Endothelial cell of umbilical vein (primary cell): ENCODE measurements around the gene CYGB. TPM values are rescaled to one million over a fixed set of nuclear protein-coding genes. Genes with fewer than 3 reads are reported as not detected.

Source experiments
- BruUV-seq: library from RNA; stranded (reverse); fragments of 400-500 nt; replicated peaks from 2 replicates; lab custom pipeline; 2021; lab: Mats Ljungman, UMichigan
- CTCF ChIA-PET: fragments of 300-600, 350-600 bp; sonication (Branson Sonifier 250); formaldehyde crosslinking; loops from one replicate; lab custom pipeline; 2021; ENCODE audit warnings: antibody characterized with exemption, inconsistent platforms; lab: Charles Lee
- POLR2A ChIA-PET: fragments of 300-600, 350-600 bp; sonication (Branson Sonifier 250); formaldehyde crosslinking; loops from one replicate; lab custom pipeline; 2021; ENCODE audit warnings: antibody characterized with exemption, inconsistent platforms; lab: Charles Lee
- DNase-seq: peaks from one replicate; pipeline ENCODE4 v3.0.0-alpha.2; 2011; ENCODE audit warnings: low read depth, low spot score
- FAIRE-seq: peaks from 2 replicates; lab custom pipeline; 2011; peaks lifted over from hg19 to GRCh38; lab: Jason Lieb, UNC
- H2AFZ ChIP-seq: 2 replicates; pipeline ENCODE4 v1.6.0; 2012; ENCODE audit warnings: low read depth, low read length, control low read depth, inconsistent platforms
- H3K27ac ChIP-seq: 2 replicates; pipeline ENCODE4 v1.5.1; 2011; ENCODE audit warnings: low read depth, mild to moderate bottlenecking, control low read depth, low read length, moderate library complexity; ENCODE audit not compliant: insufficient read depth
- H3K27me3 ChIP-seq, 2 experiments: 2 replicates each; pipeline versions ENCODE4 v1.6.0 to v1.6.1; 2011; ENCODE audit warnings: low read length in 2 of 2, mixed read lengths in 1 of 2; ENCODE audit not compliant: control insufficient read depth in 2 of 2, insufficient read depth in 2 of 2
- H3K36me3 ChIP-seq, 2 experiments: 2 replicates in 1 of 2; 3 replicates in 1 of 2; pipeline ENCODE4 v1.5.1; 2011; ENCODE audit warnings: low read length in 2 of 2, mild to moderate bottlenecking in 1 of 2, moderate library complexity in 1 of 2; ENCODE audit not compliant: control insufficient read depth in 2 of 2, insufficient read depth in 2 of 2; ENCODE audit errors: extremely low read depth in 1 of 2
- H3K4me1 ChIP-seq: 3 replicates; pipeline ENCODE4 v1.5.1; 2011; ENCODE audit warnings: mild to moderate bottlenecking, low read length; ENCODE audit not compliant: control insufficient read depth, insufficient read depth; ENCODE audit errors: extremely low read depth
- H3K4me2 ChIP-seq: 2 replicates; pipeline ENCODE4 v1.6.1; 2011; ENCODE audit warnings: low read length, control low read depth, mixed read lengths; ENCODE audit not compliant: insufficient read depth
- H3K4me3 ChIP-seq, 3 experiments: fragments of 200-600 bp in 1 of 3; sonication (generic), shearing (Covaris generic) in 1 of 3; replicated peaks in 1 of 3; 2 replicates each; pipeline ENCODE4 v1.5.1; 2011 to 2016; ENCODE audit warnings: control low read depth in 3 of 3, low read length in 3 of 3, mild to moderate bottlenecking in 2 of 3, inconsistent platforms in 1 of 3, low read depth in 1 of 3, moderate library complexity in 1 of 3; ENCODE audit not compliant: insufficient read depth in 1 of 3
- H3K79me2 ChIP-seq: 2 replicates; pipeline ENCODE4 v1.6.0; 2012; ENCODE audit warnings: low read length, inconsistent platforms; ENCODE audit not compliant: control insufficient read depth, insufficient read depth
- H3K9ac ChIP-seq: replicated peaks from 2 replicates; pipeline ENCODE3; 2011; ENCODE audit warnings: low read length, control low read depth; ENCODE audit not compliant: insufficient read depth; ENCODE audit errors: extremely low read depth
- H3K9me1 ChIP-seq: replicated peaks from 3 replicates; pipeline ENCODE4 v1.6.0; 2011; ENCODE audit warnings: mild to moderate bottlenecking, low read length; ENCODE audit not compliant: control insufficient read depth, insufficient read depth; ENCODE audit errors: extremely low read depth
- H3K9me3 ChIP-seq: replicated peaks from 2 replicates; pipeline ENCODE4 v1.5.1; 2012; ENCODE audit warnings: low read length, inconsistent platforms; ENCODE audit not compliant: control insufficient read depth, insufficient read depth
- H4K20me1 ChIP-seq: replicated peaks from 2 replicates; pipeline ENCODE3; 2011; ENCODE audit warnings: mild to moderate bottlenecking, low read length; ENCODE audit not compliant: control insufficient read depth, insufficient read depth; ENCODE audit errors: extremely low read depth
- FOS ChIP-seq: IDR thresholded peaks from 2 replicates; pipeline ENCODE4 v1.6.1; 2011; ENCODE audit warnings: mild to moderate bottlenecking, low read length, moderate library complexity, borderline replicate concordance; ENCODE audit not compliant: insufficient read depth
- MYC ChIP-seq: IDR thresholded peaks from one replicate; pipeline ENCODE4 v1.6.1; 2011; ENCODE audit warnings: mild to moderate bottlenecking, low read depth, low read length
- POLR2A ChIP-seq: IDR thresholded peaks from 2 replicates; pipeline ENCODE4 v1.6.1; 2012; ENCODE audit warnings: low read depth, mild to moderate bottlenecking, control low read depth, low read length
- POLR2AphosphoS5 ChIP-seq: IDR thresholded peaks from 2 replicates; pipeline ENCODE4 v1.6.1; 2012; ENCODE audit warnings: low read depth, mild to moderate bottlenecking, control low read depth, low read length, moderate library complexity; ENCODE audit not compliant: insufficient read depth
- dilution Hi-C: fragments of 300-500 bp; cut with MboI; formaldehyde crosslinking; loops from one replicate; pipeline ENCODE4 v1.15.0; 2019; ENCODE audit warnings: low sequenced_read_pairs; ENCODE audit not compliant: extremely low pct_ligation_motif_present
- intact Hi-C: fragments of 100-400 bp; cut with micrococcal nuclease; formaldehyde crosslinking; loops from one replicate; pipeline ENCODE4 v1.10.0; 2022
- polyA plus RNA-seq, 4 experiments: library from polyadenylated mRNA; depleted of rRNA in 3 of 4; stranded (reverse) in 3 of 4; unstranded in 1 of 4; fragments of >200 nt; gene quantifications; 2 replicates each; pipeline versions ENCODE4 v1.2.1 to v1.2.3, GENCODE V29; 2011 to 2012; ENCODE audit warnings: missing spikeins in 1 of 4
- total RNA-seq: library from RNA; stranded (reverse); gene quantifications from 2 replicates; pipeline ENCODE4 v1.2.3, GENCODE V29; 2021
- TF ChIP-seq, protein P1 (sequence below): IDR thresholded peaks from 2 replicates; pipeline ENCODE4 v1.6.1; 2011; ENCODE audit not compliant: insufficient read depth, insufficient read length
- TF ChIP-seq, protein P2 (sequence below), 2 donors: IDR thresholded peaks; 1 replicate in 1 of 2; 2 replicates in 1 of 2; pipeline ENCODE4 v1.5.1; 2011; ENCODE audit warnings: low read length in 2 of 2, mild to moderate bottlenecking in 2 of 2, moderate library complexity in 2 of 2, control low read depth in 1 of 2, inconsistent platforms in 1 of 2, low read depth in 1 of 2; ENCODE audit not compliant: insufficient read depth in 1 of 2; ENCODE audit errors: extremely low read depth in 1 of 2

The CYGB gene
- total and polyA plus RNA-seq, 2 donors (not counting 3 experiments of a cell fraction or from before 2014, with no cell fraction given) = 0.22 to 0.91 TPM

DNA sequence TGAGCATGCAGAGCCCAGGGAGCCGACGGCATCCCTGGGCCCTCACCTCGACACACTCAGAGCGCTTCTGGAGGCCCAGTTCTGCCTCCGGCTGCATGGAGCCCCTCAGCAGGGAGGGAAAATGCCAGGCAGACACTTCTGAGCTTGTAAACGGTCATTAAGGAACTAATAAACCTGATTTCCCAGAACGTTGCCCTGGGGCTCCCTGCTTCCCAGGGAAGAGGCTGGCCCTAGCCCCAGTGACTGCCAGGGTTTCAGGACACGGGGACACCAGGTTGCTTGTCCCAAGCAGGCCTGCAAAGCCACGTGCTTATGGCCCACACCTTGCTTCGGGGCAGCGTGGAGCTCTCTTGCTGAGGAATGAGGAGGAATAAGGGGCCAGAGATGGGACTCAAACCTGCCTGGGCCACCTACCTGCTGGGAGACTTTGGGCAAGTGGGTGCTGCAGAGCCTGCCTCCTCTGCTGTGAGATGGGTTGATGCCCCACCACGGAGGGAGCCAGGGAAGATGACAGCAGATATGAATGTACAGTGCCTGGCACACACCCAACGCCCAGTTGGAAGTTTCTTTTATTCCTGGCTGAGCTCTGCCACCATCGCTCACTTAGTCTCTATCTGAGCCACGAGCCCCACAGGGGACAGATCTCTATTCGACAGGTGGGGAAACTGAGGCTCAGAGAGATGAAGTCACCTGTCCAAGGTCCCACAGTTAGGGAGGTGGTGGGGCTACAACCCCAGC, 41.7 kb downstream of the CYGB start:
- peaks cover 53% of the 10 kb centered on the region for H3K4me1 ChIP-seq
- H3K4me3 ChIP-seq = no peak overlapping the region
- CTCF ChIA-PET = no interaction called here
- no peak for TF ChIP-seq POLR2AphosphoS5
- no peak for TF ChIP-seq POLR2A
- TF ChIP-seq FOS = no peak
- TF ChIP-seq MYC = no peak
- TF ChIP-seq, protein P1, sequence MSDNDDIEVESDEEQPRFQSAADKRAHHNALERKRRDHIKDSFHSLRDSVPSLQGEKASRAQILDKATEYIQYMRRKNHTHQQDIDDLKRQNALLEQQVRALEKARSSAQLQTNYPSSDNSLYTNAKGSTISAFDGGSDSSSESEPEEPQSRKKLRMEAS = no peak
- TF ChIP-seq, protein P2, sequence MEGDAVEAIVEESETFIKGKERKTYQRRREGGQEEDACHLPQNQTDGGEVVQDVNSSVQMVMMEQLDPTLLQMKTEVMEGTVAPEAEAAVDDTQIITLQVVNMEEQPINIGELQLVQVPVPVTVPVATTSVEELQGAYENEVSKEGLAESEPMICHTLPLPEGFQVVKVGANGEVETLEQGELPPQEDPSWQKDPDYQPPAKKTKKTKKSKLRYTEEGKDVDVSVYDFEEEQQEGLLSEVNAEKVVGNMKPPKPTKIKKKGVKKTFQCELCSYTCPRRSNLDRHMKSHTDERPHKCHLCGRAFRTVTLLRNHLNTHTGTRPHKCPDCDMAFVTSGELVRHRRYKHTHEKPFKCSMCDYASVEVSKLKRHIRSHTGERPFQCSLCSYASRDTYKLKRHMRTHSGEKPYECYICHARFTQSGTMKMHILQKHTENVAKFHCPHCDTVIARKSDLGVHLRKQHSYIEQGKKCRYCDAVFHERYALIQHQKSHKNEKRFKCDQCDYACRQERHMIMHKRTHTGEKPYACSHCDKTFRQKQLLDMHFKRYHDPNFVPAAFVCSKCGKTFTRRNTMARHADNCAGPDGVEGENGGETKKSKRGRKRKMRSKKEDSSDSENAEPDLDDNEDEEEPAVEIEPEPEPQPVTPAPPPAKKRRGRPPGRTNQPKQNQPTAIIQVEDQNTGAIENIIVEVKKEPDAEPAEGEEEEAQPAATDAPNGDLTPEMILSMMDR (IDR thresholded peaks at IDR 0.05; ENCODE audit: extremely low read depth in 1 of 2, insufficient read depth in 1 of 2, low read depth in 1 of 2, low read length in 2 of 2) = no peak
- dilution Hi-C loops (no loop called here), intact Hi-C loops (no loop called here)
- H3K27me3 ChIP-seq = no peaks in the 10 kb centered on the region
- H3K9ac ChIP-seq = no peak overlapping the region
- H2AFZ ChIP-seq = no peak overlapping the region
- no peak overlapping the region for H3K27ac ChIP-seq
- peaks cover 19% of the 10 kb centered on the region for H3K79me2 ChIP-seq
- H4K20me1 ChIP-seq = no peaks in the 10 kb centered on the region
- H3K36me3 ChIP-seq = no peaks in the 10 kb centered on the region
- no peaks in the 10 kb centered on the region for H3K9me3 ChIP-seq
- no peak overlapping the region for H3K4me2 ChIP-seq
- FAIRE-seq = no peak
- POLR2A ChIA-PET = no interaction called here
- no TSS peak for BruUV-seq
- H3K9me1 ChIP-seq = no peaks in the 10 kb centered on the region
- DNase-seq = no peak
